IPS-18a (cell line): ENCODE data around the gene HMGB3.
"Not testable (repeated sequence)": the region's sequence is repeated elsewhere in the genome, so short reads cannot be mapped to it uniquely, and the experiment has no call there.

ENCODE experiments used
- H3K27ac ChIP-seq: one replicate; pipeline ENCODE4 v1.5.1; 2013; ENCODE audit warnings: low read length
- H3K27me3 ChIP-seq: one replicate; pipeline ENCODE4 v1.6.1; 2013; ENCODE audit warnings: mild to moderate bottlenecking, low read length; ENCODE audit not compliant: control insufficient read depth, insufficient read depth
- H3K36me3 ChIP-seq: one replicate; pipeline ENCODE4 v1.6.1; 2013; ENCODE audit warnings: low read depth, low read length; ENCODE audit not compliant: control insufficient read depth
- H3K4me1 ChIP-seq: one replicate; pipeline ENCODE4 v1.6.1; 2013; ENCODE audit warnings: low read depth, low read length; ENCODE audit not compliant: control insufficient read depth
- H3K4me3 ChIP-seq: one replicate; pipeline ENCODE4 v1.5.1; 2013; ENCODE audit warnings: low read length
- H3K9ac ChIP-seq: one replicate; pipeline ENCODE4 v1.6.1; 2013; ENCODE audit warnings: mild to moderate bottlenecking, low read length, moderate library complexity
- H3K9me3 ChIP-seq: one replicate; pipeline ENCODE4 v1.6.1; 2013; ENCODE audit warnings: low read depth, low read length; ENCODE audit not compliant: control insufficient read depth

Gene HMGB3

GRCh38 chrX:150958177-150958576 lies 25.0 kb upstream of the HMGB3 start:
- H3K36me3 ChIP-seq: no peaks in the 10 kb centered on the region
- H3K4me3 ChIP-seq: no peak overlapping the region
- H3K9me3 ChIP-seq: peaks cover 15% of the 10 kb centered on the region
- H3K27me3 ChIP-seq: no peaks in the 10 kb centered on the region
- no peak overlapping the region for H3K9ac ChIP-seq
- no peaks in the 10 kb centered on the region for H3K4me1 ChIP-seq
- no peak overlapping the region for H3K27ac ChIP-seq

GRCh38 chrX:150959557-150959956 lies 23.6 kb upstream of the HMGB3 start:
- Histone ChIP-seq H3K9ac (no peak overlapping the region), H3K36me3 (no peaks in the 10 kb centered on the region), H3K27me3 (no peaks in the 10 kb centered on the region), H3K4me1 (no peaks in the 10 kb centered on the region), H3K4me3 (no peak overlapping the region), H3K27ac (no peak overlapping the region), H3K9me3 (peaks cover 13% of the 10 kb centered on the region)

GRCh38 chrX:150961631-150962030 lies 21.5 kb upstream of the HMGB3 start:
- H3K36me3 ChIP-seq: no peaks in the 10 kb centered on the region

GRCh38 chrX:150964416-150964815 lies 18.7 kb upstream of the HMGB3 start:
- H3K9ac ChIP-seq, H3K36me3 ChIP-seq, H3K4me3 ChIP-seq, H3K9me3 ChIP-seq, H3K4me1 ChIP-seq, H3K27me3 ChIP-seq, H3K27ac ChIP-seq: not testable (repeated sequence)

More at GRCh38 chrX:150961631-150962030, 21.5 kb upstream of the HMGB3 start:
- no peak overlapping the region for H3K27ac ChIP-seq
- H3K9ac ChIP-seq: no peak overlapping the region
- no peaks in the 10 kb centered on the region for H3K27me3 ChIP-seq
- H3K4me1 ChIP-seq: no peaks in the 10 kb centered on the region
- H3K4me3 ChIP-seq: no peak overlapping the region
- H3K9me3 ChIP-seq: peaks cover 15% of the 10 kb centered on the region

- Histone ChIP-seq H3K4me3 (no peak overlapping the region), H3K9me3 (peaks cover 9% of the 10 kb centered on the region), H3K4me1 (no peaks in the 10 kb centered on the region), H3K9ac (no peak overlapping the region), H3K36me3 (no peaks in the 10 kb centered on the region), H3K27ac (no peak overlapping the region), H3K27me3 (no peaks in the 10 kb centered on the region)
These were observed 16.9 kb upstream of the HMGB3 start for GRCh38 chrX:150966235-150966634.

GRCh38 chrX:150966742-150967141 lies 16.4 kb upstream of the HMGB3 start:
- Histone ChIP-seq H3K27ac (no peak overlapping the region), H3K27me3 (no peaks in the 10 kb centered on the region), H3K4me3 (no peak overlapping the region), H3K9me3 (peaks cover 9% of the 10 kb centered on the region), H3K36me3 (no peaks in the 10 kb centered on the region), H3K4me1 (no peaks in the 10 kb centered on the region), H3K9ac (no peak overlapping the region)

GRCh38 chrX:150967786-150968185 lies 15.3 kb upstream of the HMGB3 start:
- H3K36me3 ChIP-seq: no peaks in the 10 kb centered on the region
- no peaks in the 10 kb centered on the region for H3K27me3 ChIP-seq
- no peak overlapping the region for H3K9ac ChIP-seq
- H3K9me3 ChIP-seq: peaks cover 11% of the 10 kb centered on the region
- H3K27ac ChIP-seq: no peak overlapping the region
- no peak overlapping the region for H3K4me3 ChIP-seq
- no peaks in the 10 kb centered on the region for H3K4me1 ChIP-seq

GRCh38 chrX:150968862-150969720 lies 14.0 kb upstream of the HMGB3 start:
- H3K9ac ChIP-seq: no peak overlapping the region
- no peaks in the 10 kb centered on the region for H3K27me3 ChIP-seq
- H3K9me3 ChIP-seq: peaks cover 8% of the 10 kb centered on the region
- no peaks in the 10 kb centered on the region for H3K4me1 ChIP-seq
- no peak overlapping the region for H3K27ac ChIP-seq
- H3K36me3 ChIP-seq: no peaks in the 10 kb centered on the region
- no peak overlapping the region for H3K4me3 ChIP-seq

- Histone ChIP-seq H3K4me1 (no peaks in the 10 kb centered on the region), H3K36me3 (no peaks in the 10 kb centered on the region), H3K27me3 (no peaks in the 10 kb centered on the region), H3K9ac (no peak overlapping the region), H3K9me3 (peaks cover 4% of the 10 kb centered on the region), H3K27ac (no peak overlapping the region), H3K4me3 (no peak overlapping the region)
These were observed 10.7 kb upstream of the HMGB3 start for GRCh38 chrX:150972450-150972849.

GRCh38 chrX:150975655-150976390 lies 7.3 kb upstream of the HMGB3 start:
- no peak overlapping the region for H3K4me3 ChIP-seq
- no peak overlapping the region for H3K27ac ChIP-seq
- H3K27me3 ChIP-seq: no peaks in the 10 kb centered on the region
- no peaks in the 10 kb centered on the region for H3K4me1 ChIP-seq
- H3K9me3 ChIP-seq: peaks cover 4% of the 10 kb centered on the region
- H3K9ac ChIP-seq: no peak overlapping the region
- no peaks in the 10 kb centered on the region for H3K36me3 ChIP-seq

GRCh38 chrX:150977411-150978162 lies 5.5 kb upstream of the HMGB3 start:
- Histone ChIP-seq H3K4me1 (no peaks in the 10 kb centered on the region), H3K9ac (no peak overlapping the region), H3K27ac (no peak overlapping the region), H3K27me3 (peaks cover 7% of the 10 kb centered on the region), H3K9me3 (peaks cover 4% of the 10 kb centered on the region), H3K4me3 (no peak overlapping the region), H3K36me3 (no peaks in the 10 kb centered on the region)
